Caco-2 (cell line): ENCODE results near the gene INPP5E. TPM values are rescaled to one million over a fixed set of nuclear protein-coding genes. Genes with fewer than 3 reads are reported as not detected.

Experiments
- BruUV-seq: library from RNA; stranded (reverse); fragments of 400-500 nt; replicated peaks from 2 replicates; lab custom pipeline; 2021; lab: Mats Ljungman, UMichigan
- CTCF ChIA-PET: fragments of 300-600 bp; sonication (Branson Sonifier 250); formaldehyde crosslinking; loops from one replicate; lab custom pipeline; 2022; ENCODE audit warnings: antibody characterized with exemption; lab: Charles Lee
- POLR2A ChIA-PET: fragments of 300-600 bp; sonication (Branson Sonifier 250); formaldehyde crosslinking; loops from one replicate; lab custom pipeline; 2022; ENCODE audit warnings: antibody characterized with exemption; lab: Charles Lee
- DNase-seq, 2 experiments: peaks; one replicate each; pipeline versions ENCODE4 v3.0.0 to v3.0.0-alpha.2; 2020 to 2022
- H3K27me3 ChIP-seq: replicated peaks from 2 replicates; pipeline ENCODE4 v1.6.0; 2011; ENCODE audit warnings: low read length; ENCODE audit not compliant: control insufficient read depth, insufficient read depth
- H3K36me3 ChIP-seq: 2 replicates; pipeline ENCODE4 v1.5.1; 2011; ENCODE audit warnings: low read length; ENCODE audit not compliant: control insufficient read depth, insufficient read depth
- H3K4me1 ChIP-seq: fragments of 250-450 bp; sonication (Bioruptor Pico); 2 replicates; pipeline ENCODE4 v1.5.1; 2020; ENCODE audit warnings: mild to moderate bottlenecking
- H3K4me3 ChIP-seq: 2 replicates; pipeline ENCODE4 v1.5.1; 2011; ENCODE audit warnings: low read depth, mild to moderate bottlenecking, control low read depth, low read length
- H3K9me3 ChIP-seq: fragments of 250-450 bp; sonication (Bioruptor Pico); 2 replicates; pipeline ENCODE4 v1.5.1; 2020; ENCODE audit warnings: mild to moderate bottlenecking, moderate library complexity
- H3K27ac Mint-ChIP-seq: one replicate; pipeline ENCODE4 v1.8.0; 2022; ENCODE audit warnings: mixed read lengths; ENCODE audit not compliant: unreplicated experiment
- H3K27me3 Mint-ChIP-seq: one replicate; pipeline ENCODE4 v1.8.0; 2022; ENCODE audit warnings: mixed read lengths; ENCODE audit not compliant: insufficient read depth, unreplicated experiment
- H3K36me3 Mint-ChIP-seq: one replicate; pipeline ENCODE4 v1.8.0; 2022; ENCODE audit warnings: mild to moderate bottlenecking, mixed read lengths; ENCODE audit not compliant: insufficient read depth, unreplicated experiment
- H3K4me1 Mint-ChIP-seq: one replicate; pipeline ENCODE4 v1.8.0; 2022; ENCODE audit warnings: low read depth, mixed read lengths; ENCODE audit not compliant: unreplicated experiment
- H3K4me3 Mint-ChIP-seq: one replicate; pipeline ENCODE4 v1.8.0; 2022; ENCODE audit warnings: mild to moderate bottlenecking, moderate library complexity, mixed read lengths; ENCODE audit not compliant: unreplicated experiment
- H3K9me3 Mint-ChIP-seq: one replicate; pipeline ENCODE4 v1.8.0; 2022; ENCODE audit warnings: mixed read lengths; ENCODE audit not compliant: unreplicated experiment
- intact Hi-C: fragments of 100-400 bp; cut with micrococcal nuclease; formaldehyde crosslinking; loops from one replicate; pipeline ENCODE4 v1.10.0; 2022; ENCODE audit not compliant: unreplicated experiment
- total RNA-seq: library from RNA; stranded (reverse); gene quantifications from 2 replicates; pipeline ENCODE4 v1.2.3, GENCODE V29; 2022
- TF ChIP-seq, protein P1 (sequence below), 2 experiments: fragments of 200-600 bp in 1 of 2; IDR thresholded peaks; 1 replicate in 1 of 2; 2 replicates in 1 of 2; pipeline versions ENCODE4 v1.5.1 to v1.8.0; 2011 to 2022; ENCODE audit warnings: antibody characterized with exemption in 1 of 2, control low read depth in 1 of 2, inconsistent platforms in 1 of 2, low read depth in 1 of 2, low read length in 1 of 2, mild to moderate bottlenecking in 1 of 2, moderate library complexity in 1 of 2; ENCODE audit not compliant: insufficient read depth in 1 of 2, severe bottlenecking in 1 of 2, unreplicated experiment in 1 of 2

The INPP5E gene
- total RNA-seq, 1 experiment from 2014 or later = 18.6 TPM

DNA sequence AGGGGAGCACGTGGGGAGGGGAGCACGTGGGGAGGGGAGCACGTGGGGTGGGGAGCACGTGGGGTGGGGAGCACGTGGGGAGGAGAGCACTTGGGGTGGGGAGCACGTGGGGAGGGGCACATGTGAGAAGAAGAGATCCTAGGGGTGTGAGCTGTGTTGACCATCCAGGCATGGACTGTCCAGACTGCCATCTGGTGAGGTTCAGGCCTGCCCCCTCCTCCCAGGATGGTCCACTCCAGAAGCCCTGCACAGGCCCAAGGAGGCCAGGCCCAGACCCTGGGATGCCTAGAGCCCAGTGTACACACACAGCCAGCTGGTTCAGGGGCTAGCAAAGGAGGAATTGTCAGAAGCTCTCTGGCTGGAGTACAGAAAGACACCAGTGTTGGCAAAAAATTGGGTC, 42.0 kb downstream of the INPP5E start:
- BruUV-seq = no TSS peak
- Histone ChIP-seq H3K27me3 (no peaks in the 10 kb centered on the region), H3K4me1 (no peaks in the 10 kb centered on the region), H3K9me3 (no peaks in the 10 kb centered on the region), H3K36me3 (peaks cover 1% of the 10 kb centered on the region; the same call in 1 of the 2 replicates), H3K4me3 (no peak overlapping the region)
- Mint-ChIP-seq H3K36me3 (peaks cover 75% of the 10 kb centered on the region), H3K9me3 (no peaks in the 10 kb centered on the region), H3K27me3 (no peaks in the 10 kb centered on the region), H3K27ac (no peak overlapping the region), H3K4me3 (no peak overlapping the region), H3K4me1 (peaks cover 20% of the 10 kb centered on the region)
- POLR2A ChIA-PET = no interaction called here
- intact Hi-C loops = loop anchor here (5.0 kb wide), 1 partner anchor 35 kb away; the partner anchor contains the start of gene DNLZ
- DNase-seq = no peak
- TF ChIP-seq, protein P1, sequence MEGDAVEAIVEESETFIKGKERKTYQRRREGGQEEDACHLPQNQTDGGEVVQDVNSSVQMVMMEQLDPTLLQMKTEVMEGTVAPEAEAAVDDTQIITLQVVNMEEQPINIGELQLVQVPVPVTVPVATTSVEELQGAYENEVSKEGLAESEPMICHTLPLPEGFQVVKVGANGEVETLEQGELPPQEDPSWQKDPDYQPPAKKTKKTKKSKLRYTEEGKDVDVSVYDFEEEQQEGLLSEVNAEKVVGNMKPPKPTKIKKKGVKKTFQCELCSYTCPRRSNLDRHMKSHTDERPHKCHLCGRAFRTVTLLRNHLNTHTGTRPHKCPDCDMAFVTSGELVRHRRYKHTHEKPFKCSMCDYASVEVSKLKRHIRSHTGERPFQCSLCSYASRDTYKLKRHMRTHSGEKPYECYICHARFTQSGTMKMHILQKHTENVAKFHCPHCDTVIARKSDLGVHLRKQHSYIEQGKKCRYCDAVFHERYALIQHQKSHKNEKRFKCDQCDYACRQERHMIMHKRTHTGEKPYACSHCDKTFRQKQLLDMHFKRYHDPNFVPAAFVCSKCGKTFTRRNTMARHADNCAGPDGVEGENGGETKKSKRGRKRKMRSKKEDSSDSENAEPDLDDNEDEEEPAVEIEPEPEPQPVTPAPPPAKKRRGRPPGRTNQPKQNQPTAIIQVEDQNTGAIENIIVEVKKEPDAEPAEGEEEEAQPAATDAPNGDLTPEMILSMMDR (IDR thresholded peaks at IDR 0.05; ENCODE audit: insufficient read depth in 1 of 2, low read depth in 1 of 2, low read length in 1 of 2, severe bottlenecking in 1 of 2, unreplicated experiment in 1 of 2) = no peak
- CTCF ChIA-PET = no interaction called here

DNA sequence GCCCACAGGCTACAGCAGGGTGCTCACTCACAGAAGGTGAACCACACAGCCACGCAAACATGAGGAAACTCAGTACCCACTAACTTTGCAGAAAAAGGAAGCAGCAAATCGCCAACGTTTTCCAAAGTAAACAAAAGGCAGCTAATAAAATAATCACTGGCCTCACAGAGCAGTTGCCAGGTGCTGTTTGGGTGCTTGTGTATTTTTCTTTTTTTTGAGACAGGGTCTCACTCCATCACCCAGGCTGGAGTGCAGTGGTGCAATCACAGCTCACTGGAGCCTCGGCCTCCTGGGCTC, 43.5 kb downstream of the INPP5E start:
- Mint-ChIP-seq H3K9me3 (no peaks in the 10 kb centered on the region), H3K36me3 (peaks cover 74% of the 10 kb centered on the region), H3K27ac (no peak overlapping the region), H3K27me3 (no peaks in the 10 kb centered on the region), H3K4me3 (no peak overlapping the region), H3K4me1 (peaks cover 13% of the 10 kb centered on the region)
- H3K36me3 ChIP-seq = peaks cover 1% of the 10 kb centered on the region
- ChIA-PET POLR2A (no interaction called here), CTCF (no interaction called here)
- TF ChIP-seq, protein P1 (IDR thresholded peaks at IDR 0.05; ENCODE audit: insufficient read depth in 1 of 2, low read depth in 1 of 2, low read length in 1 of 2, severe bottlenecking in 1 of 2, unreplicated experiment in 1 of 2) = no peak
- no peaks in the 10 kb centered on the region for H3K9me3 ChIP-seq
- H3K27me3 ChIP-seq = no peaks in the 10 kb centered on the region
- intact Hi-C loops = loop anchor here (5.0 kb wide), 1 partner anchor 34 kb away; the partner anchor contains the start of gene DNLZ
- no TSS peak for BruUV-seq
- no peak for DNase-seq
- H3K4me3 ChIP-seq = no peak overlapping the region
- H3K4me1 ChIP-seq = no peaks in the 10 kb centered on the region

DNA sequence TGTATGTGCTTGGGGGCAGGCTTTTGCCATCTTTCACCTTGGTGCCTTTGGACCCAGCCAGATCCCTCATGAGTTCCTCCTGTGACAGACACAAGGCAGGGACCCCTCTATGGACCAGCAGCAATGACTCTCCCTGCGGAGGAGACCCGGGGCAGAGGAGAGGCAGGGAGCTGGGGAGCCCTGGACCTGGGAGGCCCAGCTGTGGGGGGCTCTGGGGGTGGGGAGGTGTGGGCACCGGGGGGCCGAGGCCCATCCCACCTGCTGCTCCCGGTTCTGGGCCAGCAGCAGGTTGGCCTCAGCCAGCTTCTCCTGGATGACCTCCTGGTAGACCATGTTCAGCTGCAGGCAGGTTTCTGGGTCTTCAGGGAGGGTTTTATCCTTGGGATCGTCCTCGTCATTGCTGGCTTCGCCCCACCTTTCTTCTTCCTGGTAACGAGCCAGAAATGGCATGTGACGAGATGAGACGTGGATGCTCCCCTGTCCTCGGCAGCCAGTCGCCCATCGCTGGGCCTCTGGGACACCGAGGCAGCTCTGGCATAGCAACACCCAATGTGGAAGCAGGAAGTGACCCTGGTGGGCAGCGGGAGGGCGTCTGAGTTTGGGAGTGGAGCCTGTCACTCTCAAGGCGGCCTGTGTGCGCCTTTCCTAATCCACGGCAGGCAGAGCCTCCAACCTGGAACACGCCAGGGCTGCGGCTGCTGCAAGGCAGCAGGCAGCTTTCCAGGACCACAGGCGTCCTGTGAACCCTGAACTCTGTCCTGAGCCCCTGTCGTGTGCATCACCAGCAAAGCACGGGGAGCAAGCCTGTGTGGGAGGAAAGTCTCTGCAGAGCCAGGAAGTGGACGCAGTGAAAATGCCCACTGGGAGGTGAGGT, 44.1 kb downstream of the INPP5E start:
- Histone ChIP-seq H3K9me3 (no peaks in the 10 kb centered on the region), H3K36me3 (peaks cover 1% of the 10 kb centered on the region), H3K27me3 (no peaks in the 10 kb centered on the region), H3K4me3 (no peak overlapping the region), H3K4me1 (no peaks in the 10 kb centered on the region)
- ChIA-PET CTCF (no interaction called here), POLR2A (no interaction called here)
- no TSS peak for BruUV-seq
- Mint-ChIP-seq H3K4me3 (no peak overlapping the region), H3K36me3 (peaks cover 74% of the 10 kb centered on the region), H3K27ac (no peak overlapping the region), H3K4me1 (peaks cover 12% of the 10 kb centered on the region), H3K27me3 (no peaks in the 10 kb centered on the region), H3K9me3 (no peaks in the 10 kb centered on the region)
- intact Hi-C loops = loop anchor here (5.0 kb wide), 1 partner anchor 33 kb away; the partner anchor contains the start of gene DNLZ
- TF ChIP-seq, protein P1 (IDR thresholded peaks at IDR 0.05; ENCODE audit: insufficient read depth in 1 of 2, low read depth in 1 of 2, low read length in 1 of 2, severe bottlenecking in 1 of 2, unreplicated experiment in 1 of 2) = no peak
- no peak for DNase-seq
